H9 (cell line): ENCODE data around the gene AKNA. TPM values are rescaled to one million over a fixed set of nuclear protein-coding genes. Genes with fewer than 3 reads are reported as not detected.
A peak's percentile ranks its signal among the peaks of the same experiment; 100 is the strongest.

Source experiments
- DNase-seq: peaks from one replicate; pipeline ENCODE4 v3.0.0-alpha.2; 2017
- H2AFZ ChIP-seq: one replicate; pipeline ENCODE4 v1.6.1; 2013; ENCODE audit warnings: mild to moderate bottlenecking, low read length, control low read depth, moderate library complexity
- H2AK5ac ChIP-seq: 2 replicates; pipeline ENCODE4 v1.6.1; 2013; ENCODE audit warnings: low read length, control low read depth, mixed read lengths; ENCODE audit not compliant: insufficient read length
- H2BK120ac ChIP-seq: one replicate; pipeline ENCODE4 v1.6.1; 2013; ENCODE audit warnings: low read depth, mild to moderate bottlenecking, low read length, control low read depth, inconsistent platforms; ENCODE audit not compliant: poor library complexity, severe bottlenecking
- H2BK12ac ChIP-seq: 2 replicates; pipeline ENCODE4 v1.6.1; 2013; ENCODE audit warnings: low read length, control low read depth, mixed read lengths, low read depth; ENCODE audit not compliant: insufficient read length
- H2BK15ac ChIP-seq: 2 replicates; pipeline ENCODE4 v1.6.1; 2013; ENCODE audit warnings: low read depth, low read length, control low read depth
- H2BK20ac ChIP-seq: one replicate; pipeline ENCODE4 v1.6.1; 2013; ENCODE audit warnings: low read depth, mild to moderate bottlenecking, low read length, control low read depth, inconsistent platforms; ENCODE audit not compliant: poor library complexity, severe bottlenecking
- H2BK5ac ChIP-seq: 2 replicates; pipeline ENCODE4 v1.6.1; 2013; ENCODE audit warnings: low read length, control low read depth, mixed read lengths; ENCODE audit not compliant: insufficient read length
- H3K14ac ChIP-seq: 2 replicates; pipeline ENCODE4 v1.6.1; 2013; ENCODE audit warnings: low read length, control low read depth; ENCODE audit not compliant: insufficient read depth
- H3K18ac ChIP-seq: 2 replicates; pipeline ENCODE4 v1.6.1; 2013; ENCODE audit warnings: low read depth, mild to moderate bottlenecking, mixed read lengths, low read length, control low read depth; ENCODE audit not compliant: insufficient read length
- H3K23ac ChIP-seq: 2 replicates; pipeline ENCODE4 v1.6.1; 2013; ENCODE audit warnings: low read length, control low read depth, mixed read lengths, low read depth; ENCODE audit not compliant: insufficient read length
- H3K23me2 ChIP-seq: 2 replicates; pipeline ENCODE4 v1.6.1; 2013; ENCODE audit warnings: low read depth, mild to moderate bottlenecking, mixed read lengths, low read length, control low read depth; ENCODE audit not compliant: insufficient read length, poor library complexity, severe bottlenecking
- H3K27ac ChIP-seq: 2 replicates; pipeline ENCODE4 v1.5.1; 2013; ENCODE audit warnings: low read length, control low read depth, mixed read lengths, low read depth; ENCODE audit not compliant: insufficient read length
- H3K27me3 ChIP-seq: 2 replicates; pipeline ENCODE4 v1.6.1; 2013; ENCODE audit warnings: low read length, control low read depth, inconsistent platforms; ENCODE audit not compliant: insufficient read depth
- H3K4ac ChIP-seq: 2 replicates; pipeline ENCODE4 v1.6.1; 2013; ENCODE audit warnings: low read depth, mild to moderate bottlenecking, control low read depth, inconsistent platforms, low read length, moderate library complexity
- H3K4me1 ChIP-seq: 2 replicates; pipeline ENCODE4 v1.6.1; 2013; ENCODE audit warnings: low read length, control low read depth, inconsistent platforms; ENCODE audit not compliant: insufficient read depth
- H3K4me2 ChIP-seq: 2 replicates; pipeline ENCODE4 v1.6.1; 2013; ENCODE audit warnings: low read length, control low read depth, mixed read lengths; ENCODE audit not compliant: insufficient read length, insufficient read depth
- H3K56ac ChIP-seq: 2 replicates; pipeline ENCODE4 v1.6.1; 2013; ENCODE audit warnings: low read depth, mild to moderate bottlenecking, mixed read lengths, low read length, control low read depth; ENCODE audit not compliant: insufficient read length
- H3K79me1 ChIP-seq: 2 replicates; pipeline ENCODE4 v1.6.1; 2013; ENCODE audit warnings: low read depth, mild to moderate bottlenecking, moderate library complexity, low read length, control low read depth, inconsistent platforms; ENCODE audit not compliant: insufficient read depth, poor library complexity, severe bottlenecking
- H3K79me2 ChIP-seq: 2 replicates; pipeline ENCODE4 v1.6.1; 2013; ENCODE audit warnings: low read length, control low read depth, inconsistent platforms; ENCODE audit not compliant: insufficient read depth
- H3K9ac ChIP-seq: 2 replicates; pipeline ENCODE4 v1.6.1; 2013; ENCODE audit warnings: low read length, control low read depth, mixed read lengths; ENCODE audit not compliant: insufficient read length; ENCODE audit errors: extremely low read depth
- H3K9me3 ChIP-seq: one replicate; pipeline ENCODE4 v1.6.1; 2013; ENCODE audit warnings: low read depth, low read length, inconsistent platforms; ENCODE audit not compliant: control insufficient read depth
- H3T11ph ChIP-seq: one replicate; pipeline ENCODE4 v1.6.1; 2013; ENCODE audit warnings: mild to moderate bottlenecking, low read length, control low read depth, inconsistent platforms
- H4K20me1 ChIP-seq: one replicate; pipeline ENCODE4 v1.6.1; 2013; ENCODE audit not compliant: control insufficient read depth, insufficient read length, insufficient read depth
- H4K5ac ChIP-seq: 2 replicates; pipeline ENCODE4 v1.6.1; 2013; ENCODE audit warnings: low read depth, mild to moderate bottlenecking, mixed read lengths, low read length, control low read depth; ENCODE audit not compliant: insufficient read length
- H4K8ac ChIP-seq: replicated peaks from 2 replicates; pipeline ENCODE4 v1.6.1; 2013; ENCODE audit warnings: low read length, control low read depth, mixed read lengths, low read depth; ENCODE audit not compliant: insufficient read length
- H4K91ac ChIP-seq: 2 replicates; pipeline ENCODE4 v1.6.1; 2013; ENCODE audit warnings: low read depth, mild to moderate bottlenecking, moderate library complexity, mixed read lengths, low read length, control low read depth; ENCODE audit not compliant: insufficient read length
- H3K27ac Mint-ChIP-seq, 3 experiments: 2 replicates in 2 of 3; 3 replicates in 1 of 3; pipeline ENCODE4 v1.8.0; 2020 to 2021; ENCODE audit warnings: mixed read lengths in 3 of 3, mild to moderate bottlenecking in 1 of 3, moderate library complexity in 1 of 3
- H3K27me3 Mint-ChIP-seq: 2 replicates; pipeline ENCODE4 v1.8.0; 2021; ENCODE audit warnings: low read depth, mild to moderate bottlenecking, moderate library complexity, mixed read lengths
- H3K36me3 Mint-ChIP-seq, 3 experiments: 2 replicates in 2 of 3; 3 replicates in 1 of 3; pipeline ENCODE4 v1.8.0; 2020 to 2021; ENCODE audit warnings: low read depth in 3 of 3, mixed read lengths in 3 of 3; ENCODE audit not compliant: insufficient read depth in 1 of 3
- H3K4me1 Mint-ChIP-seq, 2 experiments: 2 replicates each; pipeline ENCODE4 v1.8.0; 2020; ENCODE audit warnings: mixed read lengths in 2 of 2
- H3K4me3 Mint-ChIP-seq, 2 experiments: 2 replicates in 1 of 2; 3 replicates in 1 of 2; pipeline ENCODE4 v1.8.0; 2020 to 2021; ENCODE audit warnings: mild to moderate bottlenecking in 2 of 2, mixed read lengths in 2 of 2, moderate library complexity in 1 of 2
- H3K9me3 Mint-ChIP-seq, 2 experiments: 2 replicates in 1 of 2; 3 replicates in 1 of 2; pipeline ENCODE4 v1.8.0; 2020; ENCODE audit warnings: mild to moderate bottlenecking in 2 of 2, mixed read lengths in 2 of 2, moderate library complexity in 1 of 2
- CTCF ChIP-seq: fragments of 200-600 bp; sonication (generic); conservative IDR thresholded peaks from 3 replicates; pipeline ENCODE4 v1.8.0; 2021; ENCODE audit warnings: antibody characterized with exemption, mild to moderate bottlenecking
- WGBS: extraction: QIAGEN DNeasy Blood & Tissue Kit; methylation state at CpG from one replicate; pipeline ENCODE4 v1.1.7; 2013; ENCODE audit warnings: missing lambda C conversion rate, low lambda C conversion rate, mixed read lengths; ENCODE audit not compliant: insufficient read length; ENCODE audit errors: extremely low coverage; 5-methylcytosine and 5-hydroxymethylcytosine counted together
- total RNA-seq: library from RNA; stranded (reverse); gene quantifications from 2 replicates; pipeline ENCODE4 v1.2.1, GENCODE V29; 2021

AKNA gene
- total RNA-seq, 1 experiment from 2014 or later: 19.7 TPM

GRCh38 chr9:114284316-114285060, 103.3 kb downstream of the AKNA start:
- no peak overlapping the region for H3K4me2 ChIP-seq
- no peaks in the 10 kb centered on the region; a peak in 1 of 5 replicates for H3K9me3 Mint-ChIP-seq
- H4K8ac ChIP-seq: no peak overlapping the region
- no peak overlapping the region for H3K56ac ChIP-seq
- H2BK12ac ChIP-seq: no peak overlapping the region
- H3K23ac ChIP-seq: no peak overlapping the region
- H3K4me1 ChIP-seq: 0 out of 2 replicates have a peak, but pooled peaks cover 3% of the 10 kb centered on the region
- no peaks in the 10 kb centered on the region for H3K27me3 ChIP-seq
- no peaks in the 10 kb centered on the region for H3K9me3 ChIP-seq
- H2BK120ac ChIP-seq: no peak overlapping the region
- no peaks in the 10 kb centered on the region for H3K79me2 ChIP-seq
- no peak overlapping the region for H4K91ac ChIP-seq
- H3K4me1 Mint-ChIP-seq: peaks cover 13 to 27% of the 10 kb centered on the region in 2 experiments
- H2BK20ac ChIP-seq: no peak overlapping the region
- peak; percentile 14 for DNase-seq
- no peak overlapping the region for H2AFZ ChIP-seq
- H3K27me3 Mint-ChIP-seq: no peaks in the 10 kb centered on the region; the same call in 1 of the 2 replicates
- H3T11ph ChIP-seq: no peak overlapping the region
- no peak overlapping the region for H2AK5ac ChIP-seq
- no peak overlapping the region for H3K4ac ChIP-seq
- no peak overlapping the region for H3K9ac ChIP-seq
- peaks cover 0 to 4% (median 2%) of the 10 kb centered on the region in 3 experiments; a peak in 1 of 7 replicates for H3K36me3 Mint-ChIP-seq
- no peaks in the 10 kb centered on the region for H3K23me2 ChIP-seq
- no peaks in the 10 kb centered on the region for H3K79me1 ChIP-seq
- no peaks in the 10 kb centered on the region for H4K20me1 ChIP-seq
- no peak overlapping the region; the same call in 1 of the 2 replicates for H3K14ac ChIP-seq
- no peak overlapping the region for H3K18ac ChIP-seq
- no peak for TF ChIP-seq CTCF
- H2BK5ac ChIP-seq: no peak overlapping the region
- peak overlapping the region in 1 of 3 experiments; percentile 65; a peak in 1 of 7 replicates for H3K27ac Mint-ChIP-seq
- no CpG with 5 or more reads among the region's 11 CpGs for WGBS
- no peak overlapping the region for H3K4me3 Mint-ChIP-seq
- no peak overlapping the region for H2BK15ac ChIP-seq
- H4K5ac ChIP-seq: no peak overlapping the region
- no peak overlapping the region for H3K27ac ChIP-seq

Other genes with a start within 250 kb of the AKNA start
- 17.5 and 17.9 TPM in 2 replicates for gene COL27A1, start 232.4 kb downstream of the AKNA start, total RNA-seq
- 4.0 and 4.4 TPM in 2 replicates for gene ORM1, start 64.9 kb downstream of the AKNA start, total RNA-seq
- gene ORM2, start 58.1 kb downstream of the AKNA start, total RNA-seq: 1.2 and 1.4 TPM in 2 replicates
- 2.2 and 2.3 TPM in 2 replicates for gene WHRN, start 117.5 kb upstream of the AKNA start, total RNA-seq
- 119 and 120 TPM in 2 replicates for gene ATP6V1G1, start 199.8 kb upstream of the AKNA start, total RNA-seq
- gene TMEM268, start 223.3 kb upstream of the AKNA start, total RNA-seq: 9.8 TPM in 2 replicates